Measurements from ENCODE around the gene GINS2. TPM values are rescaled to one million over a fixed set of nuclear protein-coding genes. Genes with fewer than 3 reads are reported as not detected.

GINS2 gene
- total and polyA plus RNA-seq, 12 donors, result 0.20 to 2.8 (median 0.72) TPM

DNA sequence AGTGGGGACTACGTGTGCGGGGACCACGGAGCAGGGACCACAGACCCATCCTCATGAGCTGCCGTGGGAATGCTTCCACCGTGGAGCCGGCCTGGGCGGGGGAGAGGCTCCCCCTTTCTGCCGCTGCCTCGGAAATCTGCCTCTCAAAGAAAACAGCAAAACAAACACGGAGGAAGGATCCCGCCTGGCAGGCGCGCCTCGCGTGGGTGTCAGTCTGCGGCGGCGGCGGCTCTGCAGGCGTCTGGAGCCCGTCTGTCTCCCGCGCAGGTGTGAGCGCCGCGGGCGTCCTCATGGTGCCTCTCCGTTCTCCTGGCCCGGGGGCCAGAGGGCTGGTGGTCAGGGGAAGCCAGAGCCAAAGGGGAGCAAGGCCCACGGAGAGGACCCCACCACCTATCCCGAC, 48.2 kb downstream of the GINS2 start:
- no peak for ATAC-seq
- Histone ChIP-seq H3K36me3 (peaks cover 0 to 11% (median 0%) of the 10 kb centered on the region in 9 donors), H3K27ac (no peak overlapping the region), H3K27me3 (no peaks in the 10 kb centered on the region), H3K9me3 (no peaks in the 10 kb centered on the region), H3K4me3 (no peak overlapping the region), H3K4me1 (peaks cover 8 to 70% (median 38%) of the 10 kb centered on the region in 9 donors)
- TF ChIP-seq, protein P1, sequence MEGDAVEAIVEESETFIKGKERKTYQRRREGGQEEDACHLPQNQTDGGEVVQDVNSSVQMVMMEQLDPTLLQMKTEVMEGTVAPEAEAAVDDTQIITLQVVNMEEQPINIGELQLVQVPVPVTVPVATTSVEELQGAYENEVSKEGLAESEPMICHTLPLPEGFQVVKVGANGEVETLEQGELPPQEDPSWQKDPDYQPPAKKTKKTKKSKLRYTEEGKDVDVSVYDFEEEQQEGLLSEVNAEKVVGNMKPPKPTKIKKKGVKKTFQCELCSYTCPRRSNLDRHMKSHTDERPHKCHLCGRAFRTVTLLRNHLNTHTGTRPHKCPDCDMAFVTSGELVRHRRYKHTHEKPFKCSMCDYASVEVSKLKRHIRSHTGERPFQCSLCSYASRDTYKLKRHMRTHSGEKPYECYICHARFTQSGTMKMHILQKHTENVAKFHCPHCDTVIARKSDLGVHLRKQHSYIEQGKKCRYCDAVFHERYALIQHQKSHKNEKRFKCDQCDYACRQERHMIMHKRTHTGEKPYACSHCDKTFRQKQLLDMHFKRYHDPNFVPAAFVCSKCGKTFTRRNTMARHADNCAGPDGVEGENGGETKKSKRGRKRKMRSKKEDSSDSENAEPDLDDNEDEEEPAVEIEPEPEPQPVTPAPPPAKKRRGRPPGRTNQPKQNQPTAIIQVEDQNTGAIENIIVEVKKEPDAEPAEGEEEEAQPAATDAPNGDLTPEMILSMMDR (IDR thresholded peaks at IDR 0.05), result no peak
- DNase-seq, result no peak
- 91% methylated on average over 31 of the region's 31 CpGs for WGBS, 2 donors
- intact Hi-C loops (cut with DNase I), result no loop called here

DNA sequence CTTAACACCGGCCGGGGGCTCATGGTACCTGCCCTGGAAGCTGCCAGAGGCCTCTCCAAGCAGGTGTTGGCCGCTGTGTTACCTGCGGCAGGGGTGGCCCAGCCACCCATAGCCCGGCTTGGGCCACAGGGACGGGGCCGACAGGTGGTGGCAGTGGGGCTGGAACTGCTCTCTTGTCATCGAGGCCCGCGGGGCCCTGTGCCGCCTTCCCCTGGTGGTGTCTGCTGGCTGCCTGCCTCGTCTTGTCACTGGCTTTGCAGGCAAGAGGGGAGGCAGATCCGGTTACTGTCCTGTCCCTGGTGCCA, 48.5 kb downstream of the GINS2 start:
- H3K4me3 ChIP-seq, result no peak overlapping the region
- intact Hi-C loops (cut with DNase I), result no loop called here
- TF ChIP-seq, protein P1 (IDR thresholded peaks at IDR 0.05), result no peak
- H3K27me3 ChIP-seq, result no peaks in the 10 kb centered on the region
- H3K27ac ChIP-seq, result peak overlapping the region in 3 of 10 donors; percentile 19 to 76 (median 56)
- DNase-seq, result no peak
- no peaks in the 10 kb centered on the region for H3K9me3 ChIP-seq
- H3K36me3 ChIP-seq, result peaks cover 0 to 14% (median 0%) of the 10 kb centered on the region in 9 donors
- peaks cover 8 to 74% (median 41%) of the 10 kb centered on the region in 9 donors for H3K4me1 ChIP-seq
- WGBS, 2 donors, result 88 to 89% methylated on average over 13 of the region's 13 CpGs
- ATAC-seq, result peak in 1 of 8 donors; percentile 2

DNA sequence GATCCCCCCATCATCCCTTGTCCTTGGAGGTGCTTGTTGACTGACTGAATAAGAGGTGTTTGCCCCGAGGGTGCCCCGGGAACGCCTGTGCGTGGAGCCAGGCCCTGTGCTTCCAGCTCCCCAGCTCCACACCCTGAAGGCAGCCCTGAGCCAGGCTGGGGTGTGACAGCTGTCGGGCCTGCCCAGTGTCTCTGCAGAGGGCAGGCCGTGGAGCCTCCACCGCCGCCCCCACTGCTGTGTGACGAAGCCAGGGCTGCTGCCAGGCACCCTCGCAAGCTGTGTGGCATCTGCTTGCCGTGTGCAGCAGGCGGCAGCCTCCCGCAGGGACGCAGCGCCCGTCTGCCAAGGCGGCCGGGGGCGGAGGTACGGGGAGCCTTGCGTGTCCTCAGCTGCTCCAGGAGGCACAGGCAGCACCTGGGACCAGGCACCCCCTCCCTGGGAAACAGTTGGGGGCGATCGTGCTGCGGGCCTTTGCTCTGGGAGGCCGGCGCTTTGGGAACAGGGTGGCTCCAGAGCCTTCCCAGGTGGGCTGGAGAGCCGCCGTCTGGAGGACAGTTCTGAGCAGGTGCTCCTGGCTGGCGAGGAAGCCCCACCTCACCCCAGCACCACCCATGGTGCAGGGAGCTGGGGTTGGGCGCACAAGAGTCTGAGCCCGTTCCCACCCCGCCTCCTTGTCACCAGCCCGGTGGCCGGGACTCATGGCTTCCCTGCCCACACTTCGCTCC, 49.1 kb downstream of the GINS2 start:
- Histone ChIP-seq H3K4me3 (no peak overlapping the region), H3K27ac (peak overlapping the region in 7 of 10 donors; percentile 30 to 76 (median 56)), H3K4me1 (peaks cover 8 to 74% (median 44%) of the 10 kb centered on the region in 9 donors), H3K27me3 (no peaks in the 10 kb centered on the region), H3K36me3 (peaks cover 0 to 19% (median 0%) of the 10 kb centered on the region in 9 donors), H3K9me3 (no peaks in the 10 kb centered on the region)
- intact Hi-C loops (cut with DNase I), result no loop called here
- ATAC-seq (peak; percentile 64 to 90 (median 84)), DNase-seq (peak; percentile 73 to 80)
- TF ChIP-seq, protein P1 (IDR thresholded peaks at IDR 0.05), result peak in 3 of 9 donors; percentile 32 to 37 (median 35)
- WGBS, 2 donors, result 66 to 72% methylated on average over 33 to 35 of the region's 35 CpGs

DNA sequence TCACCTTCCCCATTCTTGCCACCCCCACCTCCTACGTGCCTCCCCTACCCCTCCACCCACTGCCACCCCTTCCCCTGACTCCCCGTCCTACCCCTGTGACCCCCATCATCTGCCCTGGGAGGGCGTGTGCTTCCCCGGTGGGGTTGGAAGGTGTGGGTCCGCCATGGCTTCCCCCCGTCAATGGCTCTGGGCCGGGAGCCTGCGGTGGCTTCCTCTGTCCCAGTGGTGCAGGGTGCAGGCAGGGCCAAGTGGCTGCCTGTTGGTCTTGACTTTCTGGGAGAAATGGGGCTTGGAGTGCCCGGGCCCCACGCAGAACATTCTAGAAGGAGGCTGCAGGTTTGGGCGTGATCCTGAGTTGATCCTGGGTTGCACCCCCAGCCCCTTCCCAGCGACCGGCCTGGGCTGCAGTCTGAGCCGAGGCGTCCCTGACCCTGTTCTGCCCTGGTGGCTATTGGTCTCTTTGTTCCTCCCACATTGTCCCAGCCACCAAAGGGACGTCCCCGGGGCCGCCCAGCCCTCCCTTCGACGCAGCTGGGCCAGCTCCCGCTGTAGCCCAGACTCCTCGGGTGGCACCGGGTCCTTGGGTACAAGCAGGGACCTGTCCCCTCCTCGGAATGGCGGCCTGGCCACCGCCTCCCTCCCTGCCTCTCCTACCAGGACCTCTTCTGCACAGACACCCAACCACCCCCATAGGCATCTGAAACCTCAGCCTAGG, 49.9 kb downstream of the GINS2 start:
- TF ChIP-seq, protein P1 (IDR thresholded peaks at IDR 0.05), result no peak
- WGBS, 2 donors, result 85 to 88% methylated on average over 25 to 26 of the region's 26 CpGs
- Histone ChIP-seq H3K36me3 (peaks cover 0 to 27% (median 0%) of the 10 kb centered on the region in 9 donors), H3K27ac (peak overlapping the region in 7 of 10 donors; percentile 30 to 76 (median 56)), H3K9me3 (no peaks in the 10 kb centered on the region), H3K4me1 (peaks cover 8 to 71% (median 44%) of the 10 kb centered on the region in 9 donors), H3K4me3 (no peak overlapping the region), H3K27me3 (no peaks in the 10 kb centered on the region)
- DNase-seq, result no peak
- peak in 2 of 8 donors; percentile 4 to 24 for ATAC-seq
- intact Hi-C loops (cut with DNase I), result no loop called here
